Midbrain (tissue), 1 donor: ENCODE measurements around the gene ACTN1.

Experiments
- DNase-seq: peaks from one replicate; lab custom pipeline; 2025; lab: John Stamatoyannopoulos, UW

ACTN1 gene

GRCh38 chr14:68951035-68951797 is 27.9 kb downstream of the ACTN1 start:
- no peak for DNase-seq

DNA sequence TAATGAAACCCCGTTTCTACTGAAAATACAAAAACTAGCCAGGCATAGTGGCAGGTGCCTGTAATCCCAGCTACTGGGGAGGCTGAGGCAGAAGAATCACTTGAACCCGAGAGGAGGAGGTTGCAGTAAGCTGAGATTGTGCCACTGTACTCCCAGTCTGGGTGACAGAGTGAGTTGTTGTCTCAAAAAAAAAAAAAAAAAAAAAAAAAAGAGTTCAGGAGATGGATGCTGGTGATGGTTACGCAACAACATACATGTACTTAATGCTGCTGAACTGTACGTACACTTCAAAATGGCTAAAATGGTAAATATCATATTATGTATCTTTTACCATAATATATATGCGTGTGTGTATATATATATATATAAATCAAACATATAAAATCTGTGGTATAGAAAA is 29.0 kb downstream of the ACTN1 start:
- no peak for DNase-seq

DNA sequence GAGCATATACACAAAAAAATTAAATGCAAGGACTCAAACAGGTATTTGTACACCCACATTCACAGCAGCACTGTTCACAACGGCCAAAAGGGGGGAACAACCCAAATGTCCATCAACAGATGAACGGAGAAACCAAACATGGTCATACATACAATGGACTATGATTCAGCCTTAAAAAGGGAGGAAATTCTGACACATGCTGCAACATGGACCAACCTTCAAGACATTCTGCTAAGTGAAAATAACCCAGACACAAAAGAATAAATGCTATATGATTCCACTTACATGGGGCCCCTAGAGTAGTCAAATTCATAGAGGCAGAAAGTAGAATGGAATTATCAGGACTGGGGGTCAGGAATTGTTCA is 29.5 kb downstream of the ACTN1 start:
- DNase-seq, result no peak

- DNase-seq, result no peak
Measured at GRCh38 chr14:68948686-68949600, 30.2 kb downstream of the ACTN1 start.

- no peak for DNase-seq
Measured at GRCh38 chr14:68947802-68948201, 31.3 kb downstream of the ACTN1 start.

GRCh38 chr14:68946489-68946822 is 32.6 kb downstream of the ACTN1 start:
- no peak for DNase-seq

- DNase-seq, result no peak
Measured at GRCh38 chr14:68945585-68946488, 33.3 kb downstream of the ACTN1 start.

DNA sequence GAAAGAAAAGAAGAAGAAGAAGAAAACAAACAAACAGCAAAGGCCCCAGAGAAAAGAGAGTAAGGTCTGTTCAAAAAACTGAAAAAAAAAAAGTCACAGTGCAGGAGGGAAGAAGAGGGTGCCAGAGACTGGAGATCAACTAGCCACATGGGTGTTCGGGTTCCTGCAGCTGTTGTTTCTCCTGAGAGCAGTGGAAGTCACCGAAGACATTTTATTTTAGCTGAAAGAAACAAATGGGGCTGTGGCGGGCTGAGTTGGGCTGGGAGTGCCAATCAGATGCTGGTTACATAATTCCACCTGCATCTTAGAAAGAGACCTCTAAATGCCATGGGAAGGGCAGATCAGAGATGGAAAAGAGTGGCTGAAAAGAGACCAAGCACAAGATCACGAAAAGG is 33.9 kb downstream of the ACTN1 start:
- DNase-seq, result no peak

DNA sequence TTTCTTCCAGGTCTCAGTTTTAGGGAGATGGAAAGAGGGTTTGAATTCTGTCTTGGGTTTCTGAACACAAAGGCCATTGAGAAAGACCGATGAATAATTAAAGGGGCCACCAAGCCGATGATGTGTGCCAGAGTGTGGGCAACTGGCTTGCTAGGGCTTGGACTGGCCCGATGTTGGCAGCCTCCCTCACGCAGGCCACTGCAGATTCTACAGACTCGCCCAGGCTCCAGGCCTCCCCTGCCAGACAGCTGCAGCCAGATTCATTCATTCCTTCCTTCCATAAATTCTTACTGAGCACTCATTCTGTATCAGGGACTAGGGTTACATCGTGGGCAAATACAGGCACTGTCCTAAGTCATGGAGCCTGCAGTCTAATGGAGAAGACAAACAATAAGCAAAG is 34.9 kb downstream of the ACTN1 start:
- DNase-seq, result peak; percentile 6

- no peak for DNase-seq
Measured at GRCh38 chr14:68943107-68943506, 36.0 kb downstream of the ACTN1 start.

DNA sequence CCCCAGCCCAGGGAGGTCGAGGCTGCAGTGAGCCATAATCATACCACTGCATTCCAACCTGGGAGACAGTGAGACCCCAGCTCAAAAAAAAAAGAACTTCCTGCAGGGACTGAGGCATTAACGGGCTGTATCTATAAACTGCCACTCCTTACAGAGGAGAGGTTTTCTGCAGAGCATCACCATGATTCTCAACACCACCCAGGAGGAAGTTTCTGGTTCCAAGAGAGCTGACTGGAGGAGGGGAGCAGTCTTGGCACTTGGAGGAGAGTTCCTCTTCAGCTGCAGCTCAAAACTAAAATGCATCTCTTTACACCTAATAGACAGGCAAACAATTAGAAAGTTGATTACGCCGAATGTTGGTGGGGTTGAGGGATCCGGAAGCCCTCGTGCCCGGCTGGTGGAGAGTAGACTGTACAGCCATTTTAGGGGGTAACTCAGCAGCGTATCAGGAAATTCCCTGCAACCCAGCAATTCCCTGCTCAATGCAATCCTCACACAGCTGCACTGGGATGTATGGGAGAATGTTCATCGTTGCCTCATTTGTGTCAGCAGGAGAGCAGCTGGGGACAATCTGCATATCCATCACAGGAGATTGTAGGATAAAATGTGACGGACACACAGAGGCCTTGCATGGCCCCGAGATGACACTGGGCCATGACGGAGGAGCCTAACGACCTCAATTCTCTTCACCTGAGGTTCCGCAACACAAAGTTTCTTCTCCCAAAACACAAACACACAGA is 36.6 kb downstream of the ACTN1 start:
- DNase-seq, result no peak

DNA sequence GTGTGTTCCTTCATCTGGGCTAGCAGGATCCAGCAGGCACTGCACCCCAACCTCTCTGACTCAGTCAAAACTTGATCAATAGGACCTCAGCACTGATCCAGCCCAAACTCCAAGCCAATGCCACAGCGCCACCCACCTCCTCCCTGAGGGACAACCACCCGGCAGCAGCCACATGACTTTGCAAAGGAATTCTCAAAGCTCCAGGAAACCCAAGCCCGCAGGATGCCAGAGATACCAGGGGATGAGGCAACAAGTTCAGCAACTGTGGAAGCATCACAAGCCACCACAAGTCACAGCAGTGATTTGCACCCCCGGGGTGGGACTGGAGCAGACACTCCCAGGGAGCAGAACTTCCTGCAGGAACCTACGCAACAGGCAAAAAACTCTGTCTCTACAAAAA is 37.3 kb downstream of the ACTN1 start:
- no peak for DNase-seq

- DNase-seq, result no peak
Measured at GRCh38 chr14:68940614-68941185, 38.4 kb downstream of the ACTN1 start.

DNA sequence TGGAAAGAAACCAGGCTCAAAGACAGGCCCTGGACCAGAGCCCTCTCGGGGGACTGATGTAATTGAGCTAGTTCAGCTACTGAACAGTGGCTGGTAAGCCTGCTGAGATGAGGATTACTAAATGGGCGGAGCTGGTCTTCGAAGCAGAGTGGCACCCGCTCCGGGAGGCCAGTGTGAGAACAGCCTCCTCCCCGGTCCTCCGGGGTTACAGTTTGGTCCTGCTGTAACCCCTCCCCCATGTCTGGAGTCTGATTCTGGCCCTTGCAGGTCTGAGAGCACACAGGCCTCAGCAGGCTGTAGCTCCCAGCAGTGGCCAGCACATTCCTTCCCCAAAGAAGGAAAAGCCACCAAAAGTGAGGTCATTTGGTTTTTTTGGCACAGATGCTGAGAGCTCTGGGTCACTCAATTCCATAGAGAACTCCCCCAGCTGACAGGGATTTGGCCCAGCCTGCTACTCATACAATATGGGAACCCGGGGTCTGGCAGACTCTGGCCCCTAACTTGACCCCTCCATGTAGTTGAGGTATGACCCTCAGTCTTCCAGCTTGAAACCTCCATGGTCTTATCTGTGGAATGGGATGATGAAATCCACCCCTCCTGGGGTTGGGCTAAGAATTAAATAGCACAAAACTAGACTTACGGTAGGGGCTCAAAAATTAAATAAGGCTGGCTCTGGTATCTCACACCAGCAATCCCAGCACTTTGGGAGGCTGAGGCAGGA is 39.0 kb downstream of the ACTN1 start:
- DNase-seq, result peak; percentile 30

GRCh38 chr14:68939181-68939892 is 39.8 kb downstream of the ACTN1 start:
- DNase-seq, result no peak

DNA sequence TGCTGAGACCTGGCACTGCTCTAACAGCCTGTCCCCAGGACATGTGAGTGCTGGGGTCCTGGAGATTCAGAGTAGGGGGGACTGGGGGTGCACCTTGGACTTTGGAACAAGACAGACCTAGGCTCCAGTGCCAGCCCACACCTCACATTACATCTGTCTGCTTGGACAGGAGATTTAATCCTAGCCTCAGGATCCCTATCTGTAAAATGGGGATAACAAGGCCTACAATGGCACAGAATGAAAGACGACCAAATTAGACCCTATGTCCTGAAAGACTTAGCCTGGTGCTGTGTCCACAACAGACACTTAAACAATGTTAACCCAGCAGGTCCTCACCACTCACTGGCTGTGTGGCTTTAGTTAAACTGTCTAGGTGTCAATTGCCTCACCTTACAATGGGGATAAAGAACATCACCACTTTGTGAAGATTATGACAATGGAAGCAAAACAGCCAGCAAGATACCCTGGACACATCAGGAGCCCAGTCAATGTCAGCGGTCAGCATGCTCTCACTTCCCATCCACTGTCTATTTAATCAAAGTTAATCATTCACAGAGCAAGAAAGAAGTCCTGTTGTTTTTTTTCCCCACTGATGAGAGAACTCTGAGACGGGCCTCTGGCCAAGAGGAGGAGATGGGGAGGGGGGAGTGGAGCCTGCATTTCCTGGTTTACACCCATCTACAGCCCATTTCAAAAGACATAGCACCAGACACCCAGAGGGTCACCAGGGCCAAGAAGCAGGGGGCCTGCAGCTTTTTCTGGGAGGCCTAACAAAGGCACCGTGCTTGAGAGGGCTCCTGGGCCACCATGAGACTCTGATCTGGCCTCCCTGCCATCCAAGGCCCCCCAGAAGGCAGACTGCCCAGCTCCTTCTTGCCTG is 40.6 kb downstream of the ACTN1 start:
- DNase-seq, result no peak

- DNase-seq, result no peak
Measured at GRCh38 chr14:68937471-68938270, 41.4 kb downstream of the ACTN1 start.

- no peak for DNase-seq
Measured at GRCh38 chr14:68936980-68937379, 42.1 kb downstream of the ACTN1 start.
